ENCODE data around the gene PRPS1. TPM values are rescaled to one million over a fixed set of nuclear protein-coding genes. Genes with fewer than 3 reads are reported as not detected.

The PRPS1 gene
- total RNA-seq, 1 donor from 2014 or later = 25.6 TPM

DNA sequence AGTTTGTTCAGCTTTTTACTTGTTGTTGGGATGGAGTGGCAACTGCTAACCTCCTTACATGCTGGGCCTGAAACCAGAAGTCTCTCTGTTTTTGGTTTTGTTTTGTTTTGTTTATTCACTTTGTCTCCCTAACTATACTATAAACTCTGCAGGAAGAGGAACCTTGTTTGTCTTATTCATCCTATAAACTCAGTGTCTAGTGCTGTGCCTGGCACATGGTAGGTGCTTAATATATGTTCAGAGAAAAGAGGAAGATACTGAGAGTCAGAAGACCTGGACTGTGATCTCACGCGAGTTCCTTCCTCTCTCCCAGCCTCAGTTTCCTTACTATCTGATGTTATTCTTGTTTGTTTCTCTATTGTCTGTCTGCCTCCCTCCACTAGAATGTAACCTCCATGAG lies 71.3 kb downstream of the PRPS1 start:
- H3K4me3 ChIP-seq = no peak overlapping the region
- TF ChIP-seq, protein P1, sequence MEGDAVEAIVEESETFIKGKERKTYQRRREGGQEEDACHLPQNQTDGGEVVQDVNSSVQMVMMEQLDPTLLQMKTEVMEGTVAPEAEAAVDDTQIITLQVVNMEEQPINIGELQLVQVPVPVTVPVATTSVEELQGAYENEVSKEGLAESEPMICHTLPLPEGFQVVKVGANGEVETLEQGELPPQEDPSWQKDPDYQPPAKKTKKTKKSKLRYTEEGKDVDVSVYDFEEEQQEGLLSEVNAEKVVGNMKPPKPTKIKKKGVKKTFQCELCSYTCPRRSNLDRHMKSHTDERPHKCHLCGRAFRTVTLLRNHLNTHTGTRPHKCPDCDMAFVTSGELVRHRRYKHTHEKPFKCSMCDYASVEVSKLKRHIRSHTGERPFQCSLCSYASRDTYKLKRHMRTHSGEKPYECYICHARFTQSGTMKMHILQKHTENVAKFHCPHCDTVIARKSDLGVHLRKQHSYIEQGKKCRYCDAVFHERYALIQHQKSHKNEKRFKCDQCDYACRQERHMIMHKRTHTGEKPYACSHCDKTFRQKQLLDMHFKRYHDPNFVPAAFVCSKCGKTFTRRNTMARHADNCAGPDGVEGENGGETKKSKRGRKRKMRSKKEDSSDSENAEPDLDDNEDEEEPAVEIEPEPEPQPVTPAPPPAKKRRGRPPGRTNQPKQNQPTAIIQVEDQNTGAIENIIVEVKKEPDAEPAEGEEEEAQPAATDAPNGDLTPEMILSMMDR (IDR thresholded peaks at IDR 0.05) = no peak
- no peak for DNase-seq
- H3K27me3 ChIP-seq = no peaks in the 10 kb centered on the region
- ATAC-seq = peak; percentile 30
- H3K9me3 ChIP-seq = no peaks in the 10 kb centered on the region
- H3K4me1 ChIP-seq = peaks cover 13% of the 10 kb centered on the region
- intact Hi-C loops (cut with DNase I) = no loop called here
- H3K27ac ChIP-seq = peak overlapping the region; percentile 42
- H3K36me3 ChIP-seq = no peaks in the 10 kb centered on the region

DNA sequence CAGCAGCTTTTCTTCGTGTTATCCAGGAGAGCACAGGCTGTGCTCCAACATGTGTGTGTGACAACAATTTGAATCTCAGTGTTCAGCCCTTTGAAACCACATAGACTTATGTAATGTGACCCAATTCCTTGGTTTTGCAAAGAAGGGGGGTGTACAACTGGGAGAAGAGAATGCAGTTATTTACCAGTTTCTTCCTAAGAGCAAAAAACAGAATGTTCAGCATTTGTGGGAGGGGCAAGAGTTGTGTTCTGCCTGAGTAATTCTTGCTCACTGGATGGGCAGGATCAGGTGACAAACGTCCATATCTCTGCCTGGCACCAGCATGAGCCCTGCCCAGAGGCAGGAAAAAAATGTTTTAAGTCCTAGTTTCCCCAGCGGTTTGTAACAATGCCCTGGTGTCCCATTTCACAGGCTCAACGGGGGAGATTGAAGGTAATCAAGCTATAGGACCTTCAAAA lies 72.0 kb downstream of the PRPS1 start:
- TF ChIP-seq, protein P1 (IDR thresholded peaks at IDR 0.05) = no peak
- Histone ChIP-seq H3K4me3 (no peak overlapping the region), H3K27ac (peak overlapping the region; percentile 65), H3K4me1 (peaks cover 13% of the 10 kb centered on the region), H3K9me3 (no peaks in the 10 kb centered on the region), H3K36me3 (no peaks in the 10 kb centered on the region), H3K27me3 (no peaks in the 10 kb centered on the region)
- DNase-seq = no peak
- intact Hi-C loops (cut with DNase I) = no loop called here
- ATAC-seq = peak; percentile 92

Other genes with a start within 250 kb of the PRPS1 start
- 0.17 TPM for gene FRMPD3, start 178.9 kb upstream of the PRPS1 start, total RNA-seq
- 317 TPM for gene TSC22D3, start 147.3 kb downstream of the PRPS1 start, total RNA-seq
- gene NCBP2L, start 149.2 kb downstream of the PRPS1 start, total RNA-seq = not detected
- gene MID2, start 197.4 kb downstream of the PRPS1 start, total RNA-seq = 25.2 TPM